Stimulated activated naive CD8-positive, alpha-beta T cell treated with anti-CD3 and anti-CD28 coated beads, Interleukin-15, amount 100 ng/mL, for 72 hours (primary cell): ENCODE measurements around the gene TNIK.

Experiments used
- ATAC-seq: fragments of 150-1000 bp; cut with Tn5 transposase; 2 replicates; pipeline ENCODE4 v1.10.0; 2021; ENCODE audit warnings: mild to moderate bottlenecking, moderate library complexity
- DNase-seq, 2 donors: peaks; one replicate each; pipeline ENCODE4 v3.0.0; 2021 to 2022
- H3K27ac Mint-ChIP-seq, 2 donors: one replicate each; pipeline ENCODE4 v1.8.0; 2022; ENCODE audit warnings: mild to moderate bottlenecking in 2 of 2, mixed read lengths in 2 of 2, moderate library complexity in 2 of 2
- H3K27me3 Mint-ChIP-seq: one replicate; pipeline ENCODE4 v1.8.0; 2022; ENCODE audit warnings: mixed read lengths
- H3K4me1 Mint-ChIP-seq: one replicate; pipeline ENCODE4 v1.8.0; 2022; ENCODE audit warnings: mild to moderate bottlenecking, mixed read lengths
- H3K4me3 Mint-ChIP-seq, 2 donors: one replicate each; pipeline ENCODE4 v1.8.0; 2022; ENCODE audit warnings: mild to moderate bottlenecking in 2 of 2, mixed read lengths in 2 of 2, moderate library complexity in 1 of 2
- H3K9me3 Mint-ChIP-seq, 2 donors: one replicate each; pipeline ENCODE4 v1.8.0; 2022; ENCODE audit warnings: mixed read lengths in 2 of 2

TNIK gene

GRCh38 chr3:171183042-171183441, 277.2 kb downstream of the TNIK start:
- Mint-ChIP-seq H3K27ac (no peak overlapping the region), H3K4me3 (no peak overlapping the region), H3K9me3 (no peaks in the 10 kb centered on the region), H3K4me1 (peaks cover 62% of the 10 kb centered on the region), H3K27me3 (no peaks in the 10 kb centered on the region)
- no peak for ATAC-seq
- DNase-seq = no peak

DNA sequence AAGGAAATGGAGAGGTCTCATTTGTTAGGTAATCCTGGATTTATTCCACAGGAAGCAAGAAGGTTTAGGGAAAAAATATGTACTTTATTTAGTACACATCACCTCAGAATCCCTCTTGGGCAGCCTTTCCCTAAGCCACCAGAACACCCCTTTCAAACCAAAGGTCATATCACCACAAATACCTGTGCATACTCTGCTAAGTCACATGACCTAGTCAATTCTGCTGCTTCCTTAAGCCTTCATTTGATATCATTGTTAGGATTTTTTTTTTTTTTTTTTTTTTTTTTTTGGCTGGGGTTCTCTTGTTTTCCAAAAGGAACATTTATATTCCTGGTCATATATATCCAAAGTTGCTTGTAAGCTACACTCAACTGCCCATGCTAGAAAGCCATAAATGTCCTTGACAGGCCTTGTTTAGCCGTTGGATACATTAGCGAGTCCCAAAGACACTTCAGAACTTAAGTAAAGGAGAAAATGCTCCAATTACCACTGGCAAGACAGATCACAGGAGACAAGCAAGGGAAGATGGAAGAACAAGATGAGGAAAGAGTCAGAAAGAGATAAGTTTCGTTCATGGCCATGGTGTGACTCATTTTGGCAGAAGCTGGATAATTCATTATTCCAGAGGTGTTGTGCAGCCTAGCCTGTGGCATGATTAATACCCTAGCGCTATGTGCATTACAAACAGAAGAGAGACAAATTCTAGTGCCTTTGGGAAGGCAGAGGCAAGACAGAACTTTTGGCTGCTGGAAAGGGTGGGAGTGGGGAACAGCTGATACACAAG, 278.1 kb downstream of the TNIK start:
- Mint-ChIP-seq H3K4me3 (no peak overlapping the region), H3K9me3 (no peaks in the 10 kb centered on the region), H3K27me3 (no peaks in the 10 kb centered on the region), H3K4me1 (peaks cover 60% of the 10 kb centered on the region), H3K27ac (no peak overlapping the region)
- ATAC-seq (no peak), DNase-seq (no peak)

GRCh38 chr3:171178714-171179113, 281.5 kb downstream of the TNIK start:
- Mint-ChIP-seq H3K4me3 (no peak overlapping the region), H3K27me3 (no peaks in the 10 kb centered on the region), H3K4me1 (peaks cover 41% of the 10 kb centered on the region), H3K9me3 (no peaks in the 10 kb centered on the region), H3K27ac (peak overlapping the region; percentile 30 to 69)
- DNase-seq = no peak
- ATAC-seq = peak; percentile 61

DNA sequence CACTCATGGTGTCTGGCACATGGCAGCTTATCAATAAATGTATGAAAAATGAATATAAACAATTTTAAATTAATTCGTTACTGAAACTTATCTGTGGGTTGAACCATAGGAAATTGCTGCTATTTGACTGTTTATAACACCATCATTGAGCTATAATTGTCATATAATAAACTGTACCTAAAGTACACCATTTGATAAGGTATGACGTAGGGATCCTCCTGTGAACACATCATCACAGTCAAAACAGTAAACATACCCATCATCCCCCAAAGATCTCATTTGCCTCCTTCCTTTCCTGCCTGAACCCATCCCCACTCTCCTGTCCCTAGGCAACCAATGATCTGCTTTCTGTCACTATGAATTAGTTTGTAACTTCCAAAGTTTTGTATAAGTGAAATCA, 282.7 kb downstream of the TNIK start:
- Mint-ChIP-seq H3K27ac (no peak overlapping the region), H3K27me3 (no peaks in the 10 kb centered on the region), H3K4me3 (no peak overlapping the region), H3K9me3 (no peaks in the 10 kb centered on the region), H3K4me1 (peaks cover 34% of the 10 kb centered on the region)
- DNase-seq = no peak
- ATAC-seq = no peak

- no peaks in the 10 kb centered on the region for H3K9me3 Mint-ChIP-seq
- no peak overlapping the region for H3K27ac Mint-ChIP-seq
- H3K4me3 Mint-ChIP-seq = no peak overlapping the region
- ATAC-seq = no peak
- no peaks in the 10 kb centered on the region for H3K27me3 Mint-ChIP-seq
- no peak for DNase-seq
- peaks cover 34% of the 10 kb centered on the region for H3K4me1 Mint-ChIP-seq
These were observed 283.1 kb downstream of the TNIK start for GRCh38 chr3:171177056-171177455.

- Mint-ChIP-seq H3K4me3 (no peak overlapping the region), H3K4me1 (peaks cover 32% of the 10 kb centered on the region), H3K27ac (peak overlapping the region in 1 of 2 donors; percentile 35), H3K9me3 (no peaks in the 10 kb centered on the region), H3K27me3 (no peaks in the 10 kb centered on the region)
- ATAC-seq = no peak
- DNase-seq = no peak
These were observed 283.8 kb downstream of the TNIK start for GRCh38 chr3:171176244-171176933.

GRCh38 chr3:171175741-171176234, 284.4 kb downstream of the TNIK start:
- no peak overlapping the region for H3K27ac Mint-ChIP-seq
- no peak for ATAC-seq

DNA sequence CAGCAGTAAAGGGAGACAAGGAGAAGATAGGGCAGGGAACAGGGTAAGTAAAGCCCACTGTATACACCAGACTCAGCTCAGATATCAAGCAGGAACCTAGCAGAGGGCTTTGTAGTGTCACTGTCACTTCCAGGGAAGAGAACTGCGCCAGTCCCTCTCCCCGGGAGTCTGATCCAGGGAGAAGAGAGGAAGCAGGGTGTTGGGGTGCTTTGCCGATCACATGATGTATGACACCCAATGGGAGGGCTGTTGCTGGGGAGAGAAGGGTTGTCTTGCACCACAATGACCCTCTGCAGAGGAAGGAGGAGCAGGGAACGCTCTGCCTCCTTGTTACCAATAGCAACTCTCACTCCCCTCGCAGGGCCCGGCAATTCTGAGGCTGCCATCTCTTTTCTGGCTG, 286.5 kb downstream of the TNIK start:
- ATAC-seq (no peak), DNase-seq (no peak)
- H3K27me3 Mint-ChIP-seq = no peaks in the 10 kb centered on the region
- no peaks in the 10 kb centered on the region for H3K9me3 Mint-ChIP-seq
- H3K4me1 Mint-ChIP-seq = peaks cover 11% of the 10 kb centered on the region
- H3K27ac Mint-ChIP-seq = peak overlapping the region in 1 of 2 donors; percentile 3
- H3K4me3 Mint-ChIP-seq = no peak overlapping the region

More at GRCh38 chr3:171175741-171176234, 284.4 kb downstream of the TNIK start:
- Mint-ChIP-seq H3K9me3 (no peaks in the 10 kb centered on the region), H3K4me1 (peaks cover 27% of the 10 kb centered on the region), H3K4me3 (no peak overlapping the region), H3K27me3 (no peaks in the 10 kb centered on the region)
- DNase-seq = no peak

GRCh38 chr3:171172070-171172469, 288.1 kb downstream of the TNIK start:
- Mint-ChIP-seq H3K4me3 (no peak overlapping the region), H3K4me1 (no peaks in the 10 kb centered on the region), H3K27me3 (no peaks in the 10 kb centered on the region), H3K9me3 (no peaks in the 10 kb centered on the region), H3K27ac (no peak overlapping the region)
- no peak for ATAC-seq
- DNase-seq = no peak

DNA sequence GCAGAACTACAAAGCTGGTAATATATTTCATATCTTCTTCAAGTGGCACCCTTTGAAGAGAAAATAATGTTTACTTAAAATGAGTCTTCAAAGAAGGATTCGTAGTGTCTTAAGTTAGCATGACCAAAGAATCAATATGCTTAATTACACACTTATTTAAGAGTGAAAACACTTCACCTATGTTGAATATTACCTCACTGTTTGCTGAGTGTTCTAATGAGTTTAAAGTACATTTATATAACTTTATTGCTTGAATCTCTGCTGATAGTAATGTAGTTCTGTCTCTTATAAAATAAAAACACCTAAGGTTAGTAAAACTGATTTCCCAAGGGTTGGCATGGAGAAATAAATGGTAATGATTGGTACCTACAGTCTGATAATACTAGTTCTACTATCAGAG, 290.3 kb downstream of the TNIK start:
- Mint-ChIP-seq H3K4me1 (peaks cover 16% of the 10 kb centered on the region), H3K4me3 (no peak overlapping the region), H3K9me3 (no peaks in the 10 kb centered on the region), H3K27ac (no peak overlapping the region), H3K27me3 (no peaks in the 10 kb centered on the region)
- ATAC-seq (no peak), DNase-seq (no peak)

GRCh38 chr3:171169443-171169842, 290.8 kb downstream of the TNIK start:
- Mint-ChIP-seq H3K27me3 (no peaks in the 10 kb centered on the region), H3K4me1 (peaks cover 17% of the 10 kb centered on the region), H3K9me3 (no peaks in the 10 kb centered on the region), H3K4me3 (no peak overlapping the region), H3K27ac (no peak overlapping the region)
- DNase-seq = no peak
- ATAC-seq = no peak

GRCh38 chr3:171168551-171168950, 291.7 kb downstream of the TNIK start:
- peaks cover 17% of the 10 kb centered on the region for H3K4me1 Mint-ChIP-seq
- DNase-seq (no peak), ATAC-seq (no peak)
- no peaks in the 10 kb centered on the region for H3K9me3 Mint-ChIP-seq
- H3K27ac Mint-ChIP-seq = peak overlapping the region in 1 of 2 donors; percentile 38
- no peaks in the 10 kb centered on the region for H3K27me3 Mint-ChIP-seq
- H3K4me3 Mint-ChIP-seq = no peak overlapping the region

DNA sequence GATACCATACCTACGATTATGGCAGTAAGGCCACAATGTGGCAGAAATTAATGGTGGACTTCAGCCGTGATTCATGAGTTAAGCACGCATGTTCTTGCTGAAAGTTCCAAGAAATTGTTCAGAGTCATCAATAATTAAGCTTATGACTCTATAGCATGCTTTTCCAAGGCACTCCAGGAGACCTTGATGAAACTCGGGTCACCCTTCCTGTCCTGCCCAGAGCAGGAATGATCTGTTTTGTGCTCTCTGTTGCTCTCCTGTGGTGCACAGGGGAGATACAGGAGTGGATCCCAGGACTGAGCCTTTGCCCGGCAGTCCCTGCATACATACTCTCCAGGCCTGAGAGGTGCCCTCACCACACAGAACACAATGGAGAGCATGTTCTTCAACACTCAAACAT, 292.1 kb downstream of the TNIK start:
- no peaks in the 10 kb centered on the region for H3K27me3 Mint-ChIP-seq
- H3K4me3 Mint-ChIP-seq = no peak overlapping the region
- no peak overlapping the region for H3K27ac Mint-ChIP-seq
- peaks cover under 1 to 3% of the 10 kb centered on the region in 2 donors for H3K9me3 Mint-ChIP-seq
- ATAC-seq = no peak
- peaks cover 19% of the 10 kb centered on the region for H3K4me1 Mint-ChIP-seq
- DNase-seq = no peak

DNA sequence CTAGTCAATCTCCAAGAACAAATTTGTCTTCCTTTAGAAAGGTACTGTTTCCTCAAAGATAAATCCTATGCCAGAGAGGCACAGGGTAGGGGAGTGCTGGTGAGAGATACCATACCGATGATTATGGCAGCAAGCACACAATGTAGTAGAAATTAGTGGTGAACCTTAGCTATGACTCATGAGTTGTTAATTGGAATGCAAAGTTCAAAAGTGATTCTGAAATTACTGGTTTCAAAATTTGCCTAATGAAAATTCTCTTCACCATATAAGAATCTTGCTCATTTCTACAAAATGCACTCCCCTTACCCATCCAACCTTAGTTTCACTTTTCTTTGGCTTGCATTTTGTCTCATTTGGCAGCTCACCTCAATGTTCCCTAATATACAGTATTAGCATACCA, 294.2 kb downstream of the TNIK start:
- Mint-ChIP-seq H3K4me3 (peak overlapping the region; percentile 53 to 66), H3K9me3 (peaks cover 5 to 7% of the 10 kb centered on the region in 2 donors), H3K27me3 (no peaks in the 10 kb centered on the region), H3K27ac (peak overlapping the region in 1 of 2 donors; percentile 90), H3K4me1 (peaks cover 23% of the 10 kb centered on the region)
- peak in 1 of 2 donors; percentile 25 for DNase-seq
- peak; percentile 95 for ATAC-seq

- Mint-ChIP-seq H3K4me3 (peak overlapping the region; percentile 53 to 66), H3K4me1 (peaks cover 23% of the 10 kb centered on the region), H3K9me3 (peaks cover 5 to 7% of the 10 kb centered on the region in 2 donors), H3K27me3 (no peaks in the 10 kb centered on the region), H3K27ac (peak overlapping the region; percentile 9 to 90)
- ATAC-seq (peak; percentile 55), DNase-seq (peak in 1 of 2 donors; percentile 14)
These were observed 294.7 kb downstream of the TNIK start for GRCh38 chr3:171165499-171165921.

DNA sequence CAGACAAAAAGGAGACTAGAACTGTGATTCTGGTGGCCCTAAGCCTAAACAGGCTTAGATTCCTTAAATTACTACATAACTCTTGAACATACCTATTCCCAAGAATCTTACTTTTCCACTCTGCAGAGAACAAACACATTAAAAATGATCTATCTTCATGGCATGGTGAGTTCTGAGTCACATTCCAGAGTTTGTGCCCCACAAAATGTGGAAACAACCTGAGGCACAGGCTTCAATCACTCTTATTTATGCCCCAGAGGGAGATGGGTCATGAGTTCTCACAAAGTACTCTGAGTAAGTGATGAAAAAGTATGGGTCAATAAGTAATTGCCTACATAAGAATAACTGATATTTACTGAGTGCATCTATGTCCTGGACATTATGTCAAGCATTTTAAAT, 296.1 kb downstream of the TNIK start:
- Mint-ChIP-seq H3K9me3 (peaks cover 5 to 7% of the 10 kb centered on the region in 2 donors), H3K27me3 (no peaks in the 10 kb centered on the region), H3K4me1 (peaks cover 23% of the 10 kb centered on the region), H3K4me3 (no peak overlapping the region), H3K27ac (no peak overlapping the region)
- DNase-seq (no peak), ATAC-seq (no peak)
